HG03575 (cell line): ENCODE measurements around the gene VPS37B.
"Not testable (repeated sequence)": the region's sequence is repeated elsewhere in the genome, so short reads cannot be mapped to it uniquely, and the experiment has no call there.

Experiments
- ATAC-seq: cut with Tn5 transposase; IDR thresholded peaks from one replicate; pipeline ENCODE4 v1.9.1; 2021; ENCODE audit not compliant: unreplicated experiment, insufficient number of reproducible peaks, low FRiP score; ENCODE audit errors: extremely low read depth

Gene VPS37B

DNA sequence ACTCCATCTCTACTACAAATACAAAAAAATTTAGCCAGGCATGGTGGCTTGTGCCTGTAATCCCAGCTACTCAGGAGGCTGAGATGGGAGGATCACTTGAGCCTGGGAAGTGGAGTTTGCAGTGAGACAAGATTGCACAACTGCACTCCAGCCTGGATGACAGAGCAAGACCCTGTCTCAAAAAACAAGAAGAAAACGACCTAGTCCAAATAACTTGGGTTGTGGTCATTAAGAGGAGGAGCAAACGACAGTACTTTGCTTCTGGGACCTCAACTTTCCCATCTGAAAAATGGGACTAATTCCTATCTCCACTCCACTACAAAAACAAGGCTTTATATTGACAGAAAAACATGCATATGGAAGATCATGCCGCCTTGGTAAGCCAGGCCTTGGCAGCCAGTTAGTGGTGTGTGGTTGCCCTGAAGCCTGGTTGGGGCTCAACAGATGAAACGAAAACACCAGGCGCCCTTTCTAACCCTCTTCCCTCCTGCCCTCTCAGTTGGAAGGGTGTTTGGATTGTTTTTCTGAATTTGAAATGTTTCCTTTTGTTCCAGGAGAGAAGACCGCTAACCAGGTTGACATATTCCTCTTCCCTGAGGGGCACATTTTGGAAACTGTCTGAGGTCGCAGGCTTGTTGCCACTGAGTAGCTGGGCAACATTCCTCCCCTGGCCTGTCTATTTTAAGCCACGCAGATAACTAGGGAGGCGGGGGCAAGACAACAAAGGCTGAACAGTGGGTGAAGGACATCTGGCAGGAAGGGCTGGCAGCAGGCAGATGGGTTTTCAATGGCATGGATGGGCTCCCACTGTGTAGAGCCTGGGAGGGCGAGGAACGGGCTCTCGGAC, 13.7 kb upstream of the VPS37B start:
- ATAC-seq: no peak

DNA sequence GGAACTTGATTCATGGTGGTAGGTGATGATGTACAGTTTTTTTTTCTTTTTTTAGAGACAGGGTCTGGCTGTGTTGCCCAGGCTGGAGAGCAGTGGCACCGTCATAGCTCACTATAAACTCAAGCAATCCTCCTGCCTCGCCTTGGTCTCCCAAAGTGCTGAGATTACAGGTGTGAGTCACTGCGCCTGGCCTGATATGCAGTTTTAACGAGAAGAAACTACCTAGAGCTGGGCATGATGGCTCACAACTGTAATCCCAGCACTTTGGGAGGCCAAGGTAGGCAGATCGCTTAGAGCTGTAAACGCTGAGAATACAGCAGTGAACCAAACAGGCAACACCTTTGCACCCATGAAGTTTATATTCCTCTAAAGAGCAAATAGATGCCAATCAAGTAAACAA, 13.0 kb upstream of the VPS37B start:
- no peak for ATAC-seq

DNA sequence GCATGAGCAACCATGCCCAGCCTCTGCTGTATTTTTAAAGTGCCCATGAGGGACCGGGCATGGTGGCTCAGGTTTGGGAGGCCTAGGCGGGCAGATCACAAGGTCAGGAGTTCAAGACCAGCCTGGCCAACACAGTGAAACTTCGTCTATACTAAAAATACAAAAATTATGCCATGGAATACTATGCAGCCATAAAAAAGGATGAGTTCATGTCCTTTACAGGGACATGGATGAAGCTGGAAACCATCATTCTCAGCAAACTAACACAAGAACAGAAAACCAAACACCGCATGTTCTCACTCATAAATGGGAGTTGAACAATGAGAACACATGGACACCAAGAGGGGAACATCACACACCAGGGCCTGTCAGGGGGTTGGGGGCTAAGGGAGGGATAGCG, 9.3 kb upstream of the VPS37B start:
- ATAC-seq: not testable (repeated sequence)

DNA sequence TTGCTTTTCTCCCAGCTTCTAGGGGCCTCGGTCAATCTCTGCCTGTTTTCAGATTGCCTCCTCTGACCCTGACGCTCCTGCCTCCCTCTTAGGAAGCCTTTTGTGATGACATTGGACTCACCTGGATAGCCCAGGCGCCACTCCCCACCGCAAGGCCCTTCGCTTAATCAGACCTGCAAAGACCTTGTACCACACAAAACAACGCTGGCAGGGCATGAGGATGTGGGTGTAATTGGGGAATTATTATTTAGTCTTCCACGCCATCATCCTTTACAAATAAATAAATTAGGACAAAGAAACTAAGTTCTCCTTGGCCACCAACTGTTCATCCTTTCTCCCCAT, 7.7 kb upstream of the VPS37B start:
- no peak for ATAC-seq

DNA sequence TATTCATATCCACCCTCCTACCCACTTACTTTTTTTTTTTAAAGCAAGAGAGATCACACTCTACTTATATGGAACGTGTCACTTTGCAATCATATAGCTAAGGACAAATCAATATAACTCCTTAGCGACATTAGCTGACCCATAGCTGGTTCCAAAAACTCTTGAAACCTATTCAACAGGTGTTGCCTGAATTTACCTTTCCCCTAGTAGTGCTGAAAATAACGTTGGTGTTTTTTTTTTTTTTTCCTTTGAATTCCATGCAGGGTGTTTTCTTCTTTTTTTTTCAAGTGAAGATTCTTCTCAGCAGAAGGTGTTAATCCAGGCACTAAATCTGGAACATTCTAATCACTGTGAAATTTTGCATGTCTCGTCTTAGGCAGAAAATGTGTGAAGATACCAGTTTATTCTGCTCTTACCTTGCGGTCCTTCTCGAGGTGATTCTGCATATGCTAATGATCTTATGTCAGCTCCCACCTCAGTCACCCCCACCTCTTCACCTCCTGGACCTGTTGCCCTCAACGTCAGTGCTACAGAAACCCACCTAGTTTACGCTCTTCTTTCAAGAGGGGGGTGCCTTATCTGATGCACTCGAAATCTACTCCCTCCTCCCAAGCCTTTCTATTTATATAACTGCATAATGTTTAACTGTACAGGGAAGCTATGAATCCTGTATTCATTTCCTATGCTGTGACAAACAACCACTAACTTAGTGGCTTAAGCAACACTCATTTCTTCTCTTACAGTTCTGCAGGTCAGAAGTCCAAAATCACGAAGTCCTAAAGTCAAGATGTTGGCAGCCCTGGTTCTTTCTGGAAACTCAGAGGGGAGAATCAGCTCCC, 7.1 kb upstream of the VPS37B start:
- no peak for ATAC-seq

DNA sequence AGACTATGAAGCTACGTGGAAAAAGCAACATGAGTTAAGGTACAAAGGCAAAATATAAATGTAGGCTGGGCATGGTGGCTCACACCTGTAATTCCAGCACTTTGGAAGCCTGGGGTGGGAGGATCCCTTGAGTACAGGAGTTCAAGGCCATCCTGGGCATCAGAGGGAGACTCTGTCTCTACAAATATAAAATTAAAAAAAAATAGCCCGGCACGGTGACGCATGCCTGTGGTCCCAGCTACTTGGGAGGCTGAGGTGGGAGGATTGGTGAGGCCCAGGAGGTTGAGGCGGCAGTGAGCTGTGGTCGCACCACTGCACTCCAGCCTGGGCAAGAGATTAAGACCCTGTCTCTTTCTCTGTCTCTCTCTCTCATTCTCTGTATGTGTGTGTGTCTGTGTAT, 4.0 kb upstream of the VPS37B start:
- no peak for ATAC-seq

DNA sequence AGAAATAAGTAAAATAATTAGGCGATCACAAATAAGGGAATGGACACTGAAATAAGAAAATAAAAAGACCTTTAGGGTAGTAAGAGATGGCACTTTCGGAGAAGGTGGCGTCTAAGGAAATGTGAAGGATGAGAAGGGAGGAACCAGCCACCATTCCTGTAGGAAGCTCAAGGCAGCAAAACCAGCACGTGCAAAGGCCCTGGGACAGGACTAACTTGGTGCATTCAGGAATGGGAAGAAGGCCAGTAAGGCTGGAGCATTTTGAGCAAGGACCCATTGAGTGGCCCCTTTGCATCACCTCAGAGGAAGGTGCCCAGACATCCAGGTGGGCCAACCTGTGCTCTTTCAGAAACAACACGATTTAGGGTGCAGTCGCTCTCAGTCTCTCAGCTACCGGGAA, 738 bp upstream of the VPS37B start:
- ATAC-seq: no peak

DNA sequence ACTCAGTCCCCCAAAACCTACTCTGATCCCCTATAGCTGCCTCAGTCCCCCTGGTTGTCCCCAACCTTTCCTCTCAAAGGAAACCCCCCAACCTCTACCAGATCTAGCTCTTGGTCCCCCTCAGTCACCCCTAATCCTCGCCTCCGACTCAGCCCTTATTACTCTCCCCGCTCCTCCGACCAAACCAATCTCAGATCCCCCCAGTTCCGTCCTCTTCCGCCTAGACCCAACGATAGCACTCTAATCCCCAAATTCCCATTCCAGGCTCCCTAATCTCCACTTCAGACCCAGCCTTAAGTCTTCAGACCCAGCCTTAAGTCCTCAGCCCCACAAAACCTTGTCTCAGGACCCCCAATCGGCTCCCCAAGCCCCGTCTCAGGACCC, 612 bp downstream of the VPS37B start:
- ATAC-seq: no peak

DNA sequence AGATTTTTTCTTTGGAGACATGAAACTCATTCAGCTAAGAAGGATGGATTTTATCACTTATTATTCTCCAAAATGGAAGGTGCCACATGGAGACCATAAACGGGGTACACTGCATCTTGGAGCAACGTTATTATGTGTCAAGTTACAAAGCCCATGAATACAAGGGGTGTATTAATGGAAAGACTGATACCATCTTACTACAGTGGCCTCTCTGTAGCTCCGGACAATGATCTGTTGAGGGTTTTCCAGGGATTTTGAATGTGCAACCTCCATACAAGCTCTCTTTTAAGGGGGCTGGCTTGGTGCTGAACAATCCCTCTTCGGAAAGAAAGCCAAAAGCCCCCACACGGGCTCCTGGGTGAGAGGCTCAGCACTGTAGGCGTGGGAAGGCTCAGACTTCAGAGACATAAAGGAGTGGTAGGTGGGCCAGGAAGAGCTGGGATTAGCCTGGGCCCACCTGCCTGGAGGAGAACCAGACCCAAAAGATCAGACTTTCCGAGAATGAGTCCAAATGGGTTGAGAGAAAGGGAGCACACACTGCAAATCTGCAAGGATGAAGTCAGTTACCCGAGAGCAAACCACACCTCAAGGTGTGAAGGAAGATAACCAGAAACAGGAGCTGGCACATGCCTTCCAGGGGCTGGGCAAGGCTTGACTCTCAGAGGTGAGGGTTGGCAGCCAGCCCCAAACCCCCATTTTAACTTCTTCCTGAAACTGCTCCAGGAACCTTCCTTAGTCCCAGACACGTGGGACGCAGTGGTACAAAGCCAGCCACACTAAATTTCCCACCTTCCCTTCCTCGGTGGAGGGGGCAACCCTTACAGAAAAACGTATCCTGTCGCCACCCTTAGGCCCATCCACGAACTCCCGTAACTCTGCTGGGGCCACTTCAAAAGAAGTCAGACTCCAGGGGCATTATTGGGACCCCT, 1.5 kb downstream of the VPS37B start:
- ATAC-seq: no peak

DNA sequence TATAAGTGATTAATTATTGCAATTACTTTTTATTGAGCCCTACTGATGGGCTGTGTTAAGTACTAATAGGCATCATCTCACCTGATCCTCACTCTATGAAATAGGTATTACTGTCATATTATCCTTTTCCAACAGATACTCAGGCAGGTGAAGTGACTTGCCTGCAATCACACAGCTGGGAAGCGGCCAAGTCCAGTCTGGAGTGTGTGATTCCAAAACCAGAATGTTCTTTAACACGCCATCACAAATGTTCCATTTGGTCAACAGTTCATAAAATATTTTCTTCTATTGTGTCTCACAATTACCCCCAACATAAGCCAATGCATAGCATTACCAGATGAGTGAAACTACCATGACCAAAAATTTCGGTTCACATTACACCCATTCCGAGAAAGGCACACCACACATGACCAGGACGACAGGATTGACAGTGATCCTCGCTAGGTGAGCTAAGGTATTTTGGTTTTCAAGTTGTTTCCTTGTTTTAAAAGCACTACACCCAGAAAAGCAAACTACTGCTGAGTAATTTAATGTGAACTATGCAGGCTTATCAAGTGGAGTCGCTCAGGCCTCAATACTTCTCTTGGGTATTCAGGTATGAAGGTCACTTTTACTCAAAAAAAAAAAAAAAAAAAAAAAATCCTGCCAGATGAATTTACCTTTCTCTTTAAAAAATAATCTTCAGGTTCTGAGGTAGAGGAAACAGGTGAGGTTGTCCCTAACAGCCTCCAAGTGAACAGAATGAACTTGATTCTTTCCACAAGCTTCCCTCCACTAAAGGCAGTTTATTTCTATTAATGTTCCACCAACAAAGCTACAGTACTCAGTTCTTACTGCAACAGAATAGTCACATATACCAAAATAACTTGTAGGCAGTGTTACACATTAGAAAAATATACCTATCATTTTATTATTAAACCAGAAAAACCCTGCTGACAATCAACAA, 2.4 kb downstream of the VPS37B start:
- no peak for ATAC-seq

DNA sequence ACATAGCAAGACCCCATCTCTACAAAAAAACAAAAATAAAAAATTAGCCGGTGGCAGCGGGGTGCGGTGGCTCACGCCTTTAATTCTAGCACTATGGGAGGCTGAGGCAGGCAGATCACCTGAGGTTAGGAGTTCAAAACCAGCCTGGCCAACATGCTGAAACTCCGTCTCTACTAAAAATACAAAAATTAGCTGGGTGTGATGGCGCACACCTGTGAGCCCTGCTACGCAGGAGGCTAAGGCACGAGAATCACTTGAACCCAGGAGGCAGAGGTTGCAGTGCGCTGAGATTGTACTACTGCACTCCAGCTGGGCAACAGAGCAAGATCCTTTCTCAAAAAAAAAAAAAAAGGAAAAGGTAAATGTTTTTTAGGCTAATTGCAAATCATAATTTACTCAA, 3.2 kb downstream of the VPS37B start:
- not testable (repeated sequence) for ATAC-seq

DNA sequence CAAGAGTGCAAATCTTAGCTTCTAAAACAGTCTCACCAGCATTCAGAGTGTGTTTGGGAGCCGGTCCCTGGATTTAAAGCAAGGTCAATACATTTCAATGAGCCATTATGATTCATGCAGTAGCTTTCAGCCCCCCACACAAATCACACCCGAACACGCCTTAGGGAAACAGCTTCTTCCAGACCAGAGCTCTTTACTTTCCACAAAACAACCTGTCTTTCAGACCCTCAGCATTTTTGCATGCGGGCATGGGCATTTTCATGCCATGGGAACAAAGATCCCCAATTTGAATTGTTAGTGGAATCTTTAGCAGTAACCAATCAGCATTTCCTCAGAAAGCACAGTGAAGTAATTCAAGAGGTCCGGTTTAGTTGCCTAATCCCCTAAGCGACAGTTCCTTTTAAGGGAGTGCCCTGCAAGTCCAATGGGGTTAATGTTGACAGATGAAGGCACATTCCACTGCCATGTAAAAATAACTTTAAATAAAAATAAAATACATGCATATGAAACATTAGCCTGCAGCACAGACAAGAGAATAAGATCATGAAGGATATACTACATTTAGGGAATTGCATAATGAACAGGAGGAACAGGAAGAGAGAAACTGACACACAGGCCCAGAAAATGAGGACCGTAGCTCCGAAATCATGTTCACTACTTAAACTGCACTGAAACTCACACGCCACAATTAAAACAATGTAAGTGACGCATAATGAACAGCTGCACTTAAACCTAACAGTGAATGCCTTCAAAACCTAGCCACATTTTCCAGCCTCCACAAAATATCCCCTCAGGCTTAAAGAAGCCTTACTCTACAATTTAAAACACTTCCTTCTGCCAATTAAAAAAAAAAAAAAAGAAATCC, 4.0 kb downstream of the VPS37B start:
- no peak for ATAC-seq

DNA sequence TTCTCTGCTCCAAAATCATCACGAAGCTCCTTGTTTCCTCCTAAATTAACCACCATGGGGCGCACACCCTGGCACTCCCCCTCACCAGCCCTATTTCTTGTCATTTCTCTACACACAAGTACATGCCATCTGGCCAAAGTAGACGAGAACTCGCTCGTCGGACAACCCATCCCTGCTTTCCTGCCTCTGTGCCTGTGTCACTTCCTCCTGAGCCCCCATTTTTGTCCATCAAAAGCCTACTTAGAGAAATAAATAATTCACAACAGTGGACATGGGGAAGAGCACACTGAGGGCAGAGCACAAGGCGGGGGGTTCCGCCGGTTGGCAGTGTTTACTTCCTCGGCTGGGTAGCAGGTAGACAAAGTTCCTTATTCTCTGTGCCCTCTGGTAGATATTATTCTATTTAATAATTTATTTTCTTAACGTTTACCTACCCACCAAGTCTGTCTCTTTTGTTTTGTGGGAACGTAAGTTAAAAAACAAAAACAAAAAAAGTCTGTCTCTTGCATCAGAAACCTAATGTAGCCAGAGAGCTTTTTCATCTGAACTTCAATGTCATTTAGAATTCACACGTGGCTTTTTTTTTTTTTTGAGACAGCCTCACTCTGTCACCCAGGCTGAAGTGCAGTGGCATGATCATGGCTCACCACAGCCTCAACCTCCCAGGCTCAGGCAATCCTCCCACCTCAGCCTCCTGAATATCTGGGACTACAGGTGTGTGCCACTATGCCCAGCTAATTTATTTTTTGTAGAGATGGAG, 6.0 kb downstream of the VPS37B start:
- no peak for ATAC-seq

DNA sequence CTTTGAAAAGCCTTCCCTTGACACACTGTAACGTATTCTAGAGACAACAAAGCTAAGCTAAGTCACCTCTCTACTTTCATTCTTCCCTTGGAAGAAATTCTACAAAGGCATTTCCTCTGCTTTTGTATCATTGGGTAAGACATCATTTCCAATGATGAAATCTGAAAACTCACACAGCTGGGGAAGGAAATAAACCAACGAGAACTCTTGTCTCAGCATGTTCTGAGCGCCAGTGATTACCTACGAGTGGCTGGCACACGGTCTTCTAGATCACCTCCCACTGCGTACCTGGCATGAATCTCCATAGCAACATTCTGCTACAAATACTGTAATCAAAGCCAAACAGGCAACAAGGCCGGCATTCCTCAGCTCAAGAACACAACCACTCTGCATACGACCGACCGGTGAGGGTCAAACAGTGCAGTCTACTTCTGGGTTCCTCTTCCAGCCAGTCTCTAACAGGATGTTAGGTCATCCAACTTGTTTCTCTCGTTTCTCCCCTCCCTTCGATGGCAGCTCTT, 7.6 kb downstream of the VPS37B start:
- no peak for ATAC-seq

DNA sequence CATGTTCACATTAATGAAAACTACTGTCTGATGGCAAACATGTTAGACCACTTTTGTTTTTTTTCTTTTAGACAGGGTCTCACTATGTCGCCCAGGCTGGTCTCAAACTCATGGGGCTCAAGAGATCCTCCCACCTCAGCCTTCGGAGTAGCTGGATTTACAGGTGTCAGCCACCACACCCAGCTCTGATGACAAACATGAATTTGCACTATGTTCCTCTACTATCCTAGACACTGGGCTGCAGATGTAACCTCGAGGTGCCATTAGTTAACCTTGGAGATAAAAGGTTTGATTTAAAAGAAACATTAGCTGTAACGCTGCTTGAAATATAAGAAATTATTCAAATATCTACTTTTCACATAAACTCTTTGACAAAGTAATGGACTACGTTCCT, 8.1 kb downstream of the VPS37B start:
- no peak for ATAC-seq

DNA sequence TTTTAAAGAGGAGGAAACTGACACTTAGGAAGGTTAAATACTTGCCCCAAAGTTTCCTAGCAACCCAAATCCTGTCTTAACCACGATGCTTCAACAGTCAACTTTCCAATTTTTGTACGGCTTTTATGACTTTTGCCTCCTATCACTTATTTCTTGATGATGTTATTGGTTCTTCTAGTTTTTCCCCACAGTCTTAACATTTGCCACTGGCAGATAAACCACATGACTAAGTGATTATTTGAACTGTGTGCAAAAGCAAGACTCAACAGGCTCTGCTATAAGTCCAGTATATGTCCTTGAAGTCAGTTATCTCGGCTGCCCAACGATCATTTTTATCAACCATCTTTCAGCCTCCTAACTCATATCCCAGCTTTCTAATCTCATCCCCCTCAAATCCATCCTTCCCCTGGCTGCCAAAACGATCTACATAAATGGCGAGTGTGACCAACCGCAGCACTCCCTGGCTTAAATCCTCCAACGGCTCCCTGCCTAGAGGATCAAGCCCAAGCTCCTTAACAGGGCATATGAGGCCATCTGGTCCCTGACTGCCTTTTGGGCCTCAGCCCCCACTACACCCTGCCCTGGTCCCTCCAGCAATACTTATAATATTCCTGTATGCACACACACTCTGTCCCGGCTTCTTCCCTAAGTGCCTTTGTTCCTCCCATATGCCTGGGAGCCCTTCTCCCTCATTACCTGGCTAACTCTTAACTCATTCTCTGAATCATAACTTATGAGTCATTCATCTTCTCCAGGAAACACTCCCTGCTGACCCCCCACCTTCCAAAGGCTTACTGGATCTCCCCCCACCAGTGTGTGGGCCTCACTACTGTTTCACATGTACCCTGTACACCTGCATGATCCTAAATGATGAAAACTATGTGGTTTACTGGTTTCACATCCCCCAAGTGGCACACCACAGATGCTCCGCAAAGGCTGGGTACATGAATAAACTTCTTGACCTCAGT, 8.8 kb downstream of the VPS37B start:
- ATAC-seq: no peak
